Activated gamma-delta T cell (primary cell): ENCODE measurements around the gene CYP27C1.
"Not testable (repeated sequence)": the region's sequence is repeated elsewhere in the genome, so short reads cannot be mapped to it uniquely, and the experiment has no call there.

Source experiments
- DNase-seq: peaks from one replicate; lab custom pipeline; 2025; lab: John Stamatoyannopoulos, UW

CYP27C1 gene

DNA sequence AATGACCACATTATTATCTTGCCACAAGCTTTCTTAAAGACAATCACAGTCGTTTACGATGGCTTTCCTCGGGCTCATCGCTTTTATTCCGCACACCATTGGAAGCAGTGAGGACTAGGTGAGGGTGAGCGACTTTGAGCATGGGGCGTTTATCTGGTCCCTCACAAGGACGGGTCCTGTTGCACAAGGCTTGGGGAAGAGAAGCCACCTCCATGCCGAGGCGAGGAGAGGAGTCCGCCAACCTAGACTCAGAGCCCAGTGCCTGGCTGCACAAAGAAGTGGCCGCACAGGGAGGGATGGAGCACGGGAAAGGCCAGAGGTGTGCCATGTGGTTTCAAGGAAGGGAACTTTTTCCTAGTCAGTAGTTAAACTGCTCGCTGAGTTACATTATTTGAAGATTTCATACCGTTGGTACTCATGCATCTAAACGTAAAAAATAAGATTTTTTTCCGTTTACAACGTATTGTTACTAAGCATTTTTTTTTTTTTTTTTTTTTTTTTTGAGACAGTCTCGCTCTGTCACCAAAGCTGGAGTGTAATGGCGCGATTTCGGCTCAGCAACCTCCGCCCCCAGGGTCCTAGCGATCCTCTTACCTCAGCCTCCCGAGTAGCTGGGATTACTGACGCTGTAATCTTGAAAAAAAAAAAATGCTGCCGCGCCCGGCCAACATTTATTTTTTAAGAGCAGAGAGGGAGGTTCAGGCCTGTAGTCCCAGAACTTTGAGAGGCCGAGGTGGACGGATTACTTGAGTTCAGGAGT lies 849 bp upstream of the CYP27C1 start:
- no peak for DNase-seq

DNA sequence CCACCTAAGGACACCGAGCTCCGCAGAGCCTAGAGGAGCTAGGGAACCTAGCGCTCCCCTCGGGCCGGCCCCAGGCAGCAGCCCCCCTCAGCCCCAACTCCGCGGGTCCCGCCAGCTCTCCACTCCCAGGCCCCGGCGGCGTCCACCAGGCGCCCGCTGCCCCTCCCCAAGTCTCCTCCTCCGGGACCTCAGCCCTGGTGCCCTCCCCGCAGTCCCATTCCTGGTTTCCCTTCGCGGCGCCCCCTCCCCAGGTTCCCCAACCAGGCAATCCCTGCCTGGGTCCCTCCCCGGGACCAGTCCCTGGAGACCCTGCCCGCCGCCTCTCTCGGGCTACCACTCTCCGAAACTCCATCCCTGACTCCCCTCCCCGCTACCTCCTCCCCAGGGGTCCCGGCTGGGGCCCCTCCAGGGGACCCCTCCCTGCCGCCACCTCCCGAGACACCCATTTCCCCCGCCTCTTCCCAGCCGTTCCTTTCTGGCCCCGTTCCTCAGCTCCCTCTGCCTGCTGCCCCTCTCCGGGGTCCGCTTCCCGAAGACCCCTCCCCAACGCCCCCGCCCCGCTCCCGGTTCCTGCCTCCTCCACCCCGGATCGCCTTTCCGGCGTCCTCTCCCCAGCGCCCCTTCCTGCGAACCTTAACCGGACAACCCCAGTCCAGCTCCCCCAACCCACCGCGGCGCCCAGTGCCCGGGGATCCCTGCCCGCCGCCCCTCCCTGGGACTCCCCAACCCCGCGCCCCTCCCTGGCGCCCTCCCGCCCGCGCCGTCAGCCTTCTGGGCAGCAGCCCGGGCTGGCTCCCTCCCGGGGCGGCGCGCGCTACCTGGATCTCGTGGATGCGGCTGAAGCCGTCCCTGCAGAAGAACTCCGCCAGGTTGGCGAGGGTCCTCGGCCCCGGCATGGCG lies 678 bp downstream of the CYP27C1 start:
- peak; percentile 9 for DNase-seq

DNA sequence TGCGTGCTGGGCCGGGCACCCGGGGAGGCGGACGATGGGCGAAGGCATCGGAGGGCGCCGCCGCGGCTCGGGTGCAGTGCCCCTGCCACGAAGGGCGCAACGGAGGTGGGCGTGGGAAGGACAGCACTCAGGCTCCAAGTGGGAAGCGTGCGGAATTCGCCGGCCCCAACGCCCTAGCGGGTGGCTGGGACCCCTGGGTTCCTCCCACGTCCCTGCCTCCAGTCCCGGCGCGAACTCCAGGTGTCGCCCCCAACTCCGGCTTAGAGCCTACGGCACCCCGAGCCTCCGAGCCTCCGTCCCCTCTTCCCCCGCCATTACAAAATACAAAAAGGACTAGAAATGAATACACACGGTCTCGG lies 1.3 kb downstream of the CYP27C1 start:
- DNase-seq = no peak

DNA sequence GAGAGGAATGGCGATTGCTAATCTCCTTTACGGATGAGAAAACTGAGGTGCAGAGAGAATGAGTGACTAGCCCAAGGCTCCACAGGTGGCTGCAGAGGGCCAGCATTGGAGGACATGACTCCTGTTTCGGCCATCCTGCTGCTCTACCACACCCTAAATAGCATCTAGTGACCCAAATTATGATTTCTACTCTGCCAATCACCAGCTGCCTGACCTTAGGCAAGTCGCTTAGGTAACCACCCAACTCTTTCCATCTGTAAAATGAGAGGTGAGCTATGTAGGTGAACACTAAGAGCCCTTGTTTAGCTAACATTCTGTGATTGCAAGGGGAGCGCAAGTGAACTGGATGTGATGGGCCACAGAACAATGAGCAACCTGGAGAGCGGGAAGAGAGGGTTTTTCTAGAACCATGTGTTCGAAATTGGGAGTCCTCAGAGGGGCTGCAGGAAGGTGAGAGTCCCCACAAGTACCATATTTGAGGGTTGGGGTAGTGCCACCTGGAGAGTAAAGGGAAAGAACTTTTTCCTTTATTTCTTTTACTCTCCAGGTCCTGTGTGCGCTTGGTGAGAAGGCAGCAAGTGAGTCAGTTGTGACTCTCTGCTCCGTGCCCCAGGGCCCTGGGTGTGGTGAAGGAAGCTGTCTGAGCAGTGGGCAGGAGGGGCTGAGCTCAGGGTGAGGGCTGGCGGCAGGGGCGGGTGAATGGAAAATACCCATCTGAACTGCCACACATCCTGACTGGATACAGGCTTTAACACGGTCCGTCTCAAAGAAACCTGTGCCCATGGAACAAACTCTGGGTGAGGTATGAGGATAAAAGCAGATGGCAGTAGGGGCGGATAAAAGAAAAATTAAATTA lies 2.4 kb downstream of the CYP27C1 start:
- DNase-seq = no peak

DNA sequence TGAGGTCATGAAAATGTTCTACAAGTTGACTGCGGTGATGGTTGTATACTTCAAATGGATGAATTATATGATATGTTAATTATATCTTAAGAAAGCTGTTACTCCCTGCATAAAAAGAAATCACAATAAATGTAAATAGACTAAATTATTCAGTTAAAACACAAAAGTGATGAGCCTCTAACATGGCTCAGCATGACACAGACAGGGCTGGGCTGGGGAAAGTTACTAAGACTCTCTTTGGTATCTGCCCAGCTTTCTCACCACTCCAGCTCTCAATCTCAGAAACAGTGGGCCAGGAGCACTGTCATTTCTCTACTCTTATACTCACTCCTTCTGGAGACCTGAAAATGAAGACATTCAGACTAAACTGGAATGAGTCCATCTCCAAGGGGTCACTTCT lies 3.5 kb downstream of the CYP27C1 start:
- DNase-seq = no peak

DNA sequence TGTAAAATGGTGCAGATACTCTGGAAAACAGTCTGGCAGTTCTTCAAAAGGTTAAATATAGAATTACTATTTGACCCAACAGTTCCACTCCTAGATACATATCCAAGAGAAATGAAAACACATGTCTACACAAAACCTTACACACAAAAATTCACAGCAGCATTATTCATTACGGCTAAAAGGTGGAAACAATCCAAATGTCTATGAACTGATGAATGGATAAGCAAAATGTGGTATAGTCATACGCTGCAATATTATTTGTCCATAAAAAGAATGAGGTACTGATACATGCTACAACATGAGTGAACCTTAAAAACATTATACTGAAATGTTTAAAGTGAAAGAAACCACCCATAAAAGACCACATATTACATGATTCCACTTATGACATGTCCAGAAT lies 4.0 kb downstream of the CYP27C1 start:
- DNase-seq = no peak

DNA sequence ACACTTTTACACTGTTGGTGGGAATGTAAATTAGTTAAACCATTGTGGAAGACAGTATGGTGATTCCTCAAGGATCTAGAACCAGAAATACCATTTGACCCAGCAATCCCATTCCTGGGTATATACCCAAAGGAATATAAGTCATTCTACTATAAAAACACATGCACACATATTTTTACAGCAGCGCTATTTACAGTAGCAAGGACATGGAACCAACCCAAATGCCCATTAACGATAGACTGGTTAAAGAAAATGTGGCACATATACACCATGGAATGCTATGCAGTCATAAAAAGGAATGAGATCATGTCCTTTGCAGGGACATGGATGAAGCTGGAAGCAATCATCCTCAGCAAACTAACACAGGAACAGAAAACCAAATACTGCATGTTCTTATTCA lies 5.9 kb downstream of the CYP27C1 start:
- DNase-seq = not testable (repeated sequence)

DNA sequence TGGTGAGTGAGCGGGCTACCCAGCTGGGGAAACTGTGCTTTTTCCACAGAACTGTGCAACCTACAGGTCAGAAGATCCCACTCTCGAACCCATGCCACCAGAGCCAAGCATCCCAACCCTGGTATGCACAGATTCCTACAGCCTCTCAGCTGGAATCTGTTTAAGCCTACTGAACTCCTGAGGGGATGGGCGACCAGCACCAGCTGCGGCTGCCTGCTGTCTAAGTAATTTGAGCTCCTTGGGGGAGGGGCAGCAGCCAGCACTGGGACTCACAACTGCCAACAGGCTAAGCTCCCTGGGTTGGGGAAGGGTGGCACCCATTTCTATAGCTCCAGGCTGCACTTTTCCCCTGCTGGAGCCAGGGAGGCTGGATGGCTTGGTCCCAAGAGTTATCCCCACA lies 11.8 kb downstream of the CYP27C1 start:
- DNase-seq = no peak

DNA sequence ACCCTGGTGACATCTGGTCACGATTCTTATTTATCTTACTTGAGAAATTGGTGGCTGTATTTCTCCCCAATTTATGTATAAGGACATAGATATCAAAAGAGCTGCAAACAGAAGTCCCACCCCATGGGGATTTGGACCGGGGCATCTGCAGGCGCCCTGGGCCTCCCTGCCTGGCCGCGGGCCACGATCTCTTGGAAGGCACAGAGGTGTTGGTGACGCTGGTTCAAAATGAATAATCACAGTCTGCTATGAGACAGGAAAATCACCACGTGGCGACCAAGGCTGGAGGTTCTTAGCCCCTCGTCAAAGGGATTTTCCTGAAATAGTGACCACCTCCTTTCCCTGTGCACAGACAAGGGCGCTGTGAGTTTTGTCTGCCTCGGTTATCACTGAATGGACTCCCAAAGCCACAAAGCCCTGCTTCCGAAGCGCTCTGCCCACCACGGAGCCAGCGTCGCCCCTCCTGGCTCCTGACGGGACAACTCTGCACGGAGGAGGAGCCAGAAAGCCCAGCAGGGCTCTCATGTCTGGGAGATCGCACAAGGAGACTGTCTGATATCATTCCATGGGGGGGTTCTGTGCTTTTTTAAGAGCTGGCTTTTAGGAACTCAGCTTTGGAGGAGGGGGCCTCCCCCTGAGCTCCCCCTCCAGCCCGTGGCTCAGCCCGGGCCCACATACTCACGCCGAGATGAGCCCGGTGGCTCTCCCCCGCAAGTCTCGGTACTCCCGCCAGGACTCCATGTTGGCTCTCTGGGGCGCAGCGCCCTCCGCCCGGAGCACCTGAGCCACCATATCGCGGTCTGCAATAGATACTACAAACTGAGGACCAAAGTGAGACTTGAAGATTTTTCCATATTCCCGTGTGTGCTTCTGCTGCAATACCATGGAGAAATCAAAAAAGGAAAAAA lies 14.6 kb downstream of the CYP27C1 start:
- DNase-seq = no peak

DNA sequence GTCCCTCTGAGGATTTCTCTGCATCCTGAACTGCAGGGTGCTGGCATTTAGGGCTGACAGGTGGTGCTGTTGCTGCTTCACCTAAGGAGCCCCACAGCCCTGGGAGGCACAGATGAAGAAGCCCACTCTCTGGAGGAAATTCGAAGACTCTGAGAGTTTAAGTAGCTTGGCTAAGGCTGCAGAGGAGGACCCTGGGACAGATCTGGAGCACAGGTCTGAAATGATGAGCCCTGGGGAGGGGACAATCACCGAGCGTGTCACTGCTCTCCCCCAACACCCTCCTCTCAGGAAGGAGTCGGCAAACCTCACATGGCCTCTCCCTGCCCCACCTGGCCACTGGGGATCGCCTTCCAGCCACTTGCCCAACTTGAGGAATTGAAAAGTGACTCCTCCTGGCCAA lies 18.6 kb downstream of the CYP27C1 start:
- DNase-seq = no peak

DNA sequence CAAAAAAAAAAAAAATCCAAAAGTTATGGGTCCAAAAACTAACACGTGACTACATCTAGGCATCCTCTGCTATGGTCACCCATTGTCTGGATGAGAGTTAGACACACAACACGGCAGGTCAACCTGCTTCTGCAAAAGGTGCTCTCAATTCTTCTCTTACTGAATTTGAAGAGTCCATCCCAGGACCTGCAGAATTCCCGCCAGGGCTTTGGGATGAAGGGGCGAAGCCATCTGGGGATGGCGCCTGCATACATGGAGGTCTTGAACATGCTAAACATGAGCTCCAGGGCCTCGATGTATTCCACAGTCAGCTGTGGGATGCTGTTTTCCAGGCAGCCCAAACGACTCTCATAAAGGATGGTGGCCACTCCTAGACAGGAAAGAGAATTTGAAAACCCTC lies 19.1 kb downstream of the CYP27C1 start:
- no peak for DNase-seq

DNA sequence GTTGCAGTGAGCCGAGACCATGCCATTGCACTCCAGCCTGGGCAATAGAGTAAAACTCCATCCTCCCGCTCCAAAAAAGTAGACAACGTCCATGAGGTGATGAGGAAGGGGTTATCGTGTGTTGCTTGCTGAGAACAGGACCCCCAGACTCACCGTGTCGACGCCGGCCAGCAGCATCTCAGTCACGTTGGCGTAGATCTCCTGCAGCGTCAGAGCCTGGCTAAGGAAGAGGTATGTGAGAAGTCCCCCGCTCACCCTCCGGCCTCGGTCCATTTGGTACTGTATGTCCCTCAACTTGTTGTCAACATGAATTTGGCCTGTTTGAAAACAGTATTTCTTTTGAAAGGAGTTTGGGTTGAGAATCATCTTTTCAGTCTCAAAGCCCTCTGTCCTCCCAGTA lies 20.9 kb downstream of the CYP27C1 start:
- no peak for DNase-seq

DNA sequence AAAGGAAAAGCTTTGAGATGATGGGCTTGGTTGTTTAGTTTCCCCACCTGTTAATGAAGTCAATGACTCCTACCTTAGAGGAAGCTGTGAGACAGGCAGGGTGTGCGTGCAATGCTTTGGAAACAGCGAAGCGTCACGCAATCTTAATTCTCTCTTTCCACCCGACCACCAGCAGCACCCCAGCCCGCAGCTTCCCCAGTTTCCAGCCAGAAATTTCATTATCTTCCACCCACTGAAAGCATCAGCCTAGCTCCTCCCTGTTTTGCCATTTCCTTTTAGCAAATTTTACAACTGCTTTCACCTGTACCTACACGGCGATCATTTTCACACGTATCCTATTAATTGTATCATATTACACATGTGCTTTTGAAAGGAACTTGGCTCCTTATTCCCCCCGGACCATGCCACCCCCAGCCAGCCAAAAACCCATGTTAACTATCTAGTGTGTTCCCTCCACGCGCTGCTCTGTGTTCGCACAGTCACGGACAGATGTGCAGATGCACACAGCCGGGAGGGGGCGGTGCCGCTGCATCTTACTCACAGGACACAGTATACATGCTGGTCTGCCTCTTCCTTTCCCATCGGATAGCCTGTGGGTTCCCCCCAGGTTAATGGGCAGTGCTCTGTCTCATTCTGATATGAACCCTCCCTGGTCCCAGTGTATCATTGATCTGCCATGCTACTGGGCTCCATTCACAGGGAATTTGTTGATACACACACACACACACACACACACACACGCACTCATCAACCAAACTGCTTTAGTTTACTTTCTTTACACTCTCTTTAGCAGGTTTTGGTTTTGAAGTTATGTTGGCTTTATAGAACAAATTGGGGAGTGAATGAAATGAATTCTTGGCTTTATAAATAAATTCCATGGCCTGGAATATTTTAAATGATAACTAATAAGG lies 22.4 kb downstream of the CYP27C1 start:
- DNase-seq = peak; percentile 16

DNA sequence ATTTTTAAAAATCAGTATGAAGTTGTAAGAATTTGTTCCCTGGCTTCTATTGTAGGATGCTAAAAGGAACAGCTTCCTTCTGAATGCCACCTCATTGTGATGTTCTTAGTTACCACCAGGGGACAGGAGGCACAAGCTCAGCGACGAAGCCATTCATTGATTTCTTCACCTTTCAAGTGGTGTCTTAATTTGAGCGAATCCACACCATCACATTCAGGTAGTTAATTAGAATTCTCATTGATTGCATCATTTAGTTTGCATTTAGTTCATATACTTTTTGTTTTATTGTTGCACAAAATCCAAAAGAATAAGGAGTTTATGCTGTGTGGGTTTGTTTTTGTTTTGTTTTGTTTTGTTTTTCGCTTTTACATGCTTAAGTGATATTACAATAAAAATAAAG lies 23.1 kb downstream of the CYP27C1 start:
- no peak for DNase-seq

DNA sequence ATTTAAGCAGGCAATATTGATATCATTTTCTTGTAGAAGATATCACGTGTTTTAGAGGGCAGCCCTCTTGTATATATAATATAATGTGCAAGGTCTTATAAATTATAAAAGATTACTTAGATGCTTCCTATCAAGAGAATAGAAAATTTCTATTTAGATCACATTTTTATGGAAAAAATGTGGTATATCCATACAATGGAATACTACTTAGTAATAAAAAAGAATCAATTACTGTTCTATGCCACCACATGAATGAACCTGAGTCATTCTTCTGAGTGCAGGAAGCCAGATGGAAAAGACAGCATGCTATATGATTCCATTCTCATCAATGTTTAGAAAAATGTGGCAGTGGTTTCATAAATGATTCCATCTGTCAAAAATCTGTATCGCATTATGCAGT lies 23.6 kb downstream of the CYP27C1 start:
- no peak for DNase-seq

DNA sequence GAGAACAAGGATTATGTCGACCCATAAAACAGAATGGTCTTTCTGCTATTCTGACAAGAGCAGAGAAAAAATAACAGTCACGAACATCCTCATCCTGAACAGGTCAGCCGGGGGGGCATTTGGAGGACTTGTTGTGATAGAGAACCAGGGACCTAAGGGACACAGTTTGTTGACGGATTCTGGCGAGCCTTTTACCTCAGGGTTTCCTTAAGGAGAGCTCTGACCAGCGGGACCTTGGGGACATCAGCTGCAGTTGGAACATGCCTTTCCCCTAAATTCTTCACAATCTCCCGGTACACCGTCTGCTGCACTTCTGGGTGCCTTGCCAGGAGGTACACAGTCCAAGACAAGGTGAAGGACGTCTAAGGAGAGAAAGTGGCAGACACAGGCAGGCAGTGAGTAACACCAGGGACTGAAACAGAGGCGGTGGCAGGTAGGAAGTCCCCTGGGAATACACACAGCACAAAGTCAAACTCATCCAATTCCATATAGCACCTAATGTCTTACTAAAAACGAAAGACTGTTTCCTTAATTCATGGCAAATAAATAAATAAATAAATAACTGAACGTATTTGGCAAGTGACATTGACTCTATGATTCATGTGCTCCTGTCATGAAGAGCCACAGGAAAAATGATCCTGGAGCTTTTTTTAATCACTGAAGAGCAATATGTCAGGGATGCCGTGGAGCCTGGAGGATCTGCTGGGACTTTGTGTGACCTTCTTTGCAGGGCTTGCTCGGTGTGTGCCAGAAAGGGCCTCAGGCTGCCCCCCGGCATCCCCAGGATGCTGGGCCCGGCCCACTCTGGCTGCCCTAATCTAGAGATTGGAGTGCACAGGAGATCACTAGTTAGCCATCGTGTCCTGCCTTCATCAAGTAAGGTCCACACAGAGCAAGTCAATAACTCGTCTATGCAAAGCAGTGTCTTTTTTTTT lies 24.7 kb downstream of the CYP27C1 start:
- no peak for DNase-seq

DNA sequence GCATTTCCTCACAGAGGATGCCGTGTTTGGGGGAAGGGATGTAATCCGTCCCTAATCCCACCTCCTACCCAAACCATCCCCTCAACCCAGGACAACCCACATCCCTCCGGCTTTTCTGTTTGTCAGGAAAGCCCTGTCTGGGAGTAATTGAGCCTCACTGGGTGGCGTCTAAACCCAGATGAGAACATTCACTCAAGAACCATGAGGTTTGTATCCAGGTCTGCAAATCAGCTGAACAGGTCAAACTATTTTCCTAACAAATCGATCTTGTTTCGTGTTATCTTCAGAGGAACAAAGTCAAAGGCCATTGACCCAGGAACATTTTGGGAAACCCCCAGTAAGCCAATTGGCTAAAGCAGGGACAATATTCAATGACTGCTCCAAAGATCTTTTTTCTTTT lies 25.7 kb downstream of the CYP27C1 start:
- no peak for DNase-seq

DNA sequence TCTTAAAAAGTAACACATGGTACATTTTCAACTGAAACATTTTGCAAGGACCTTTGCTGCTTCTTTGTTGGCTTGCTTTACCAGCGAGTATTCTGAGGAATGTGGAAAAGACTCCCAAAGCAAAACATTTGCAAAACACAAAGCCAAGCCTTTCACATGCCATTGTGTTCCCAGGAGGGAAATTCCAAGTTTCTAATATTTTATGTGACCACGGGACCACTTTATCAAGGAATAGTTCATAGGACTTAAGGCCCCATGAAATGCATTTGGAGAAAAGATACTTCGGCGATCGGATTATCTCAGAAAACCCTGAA lies 26.2 kb downstream of the CYP27C1 start:
- no peak for DNase-seq
